Fibroblast of lung (primary cell): ENCODE measurements around the gene UXS1.

ENCODE experiments used
- EZH2 ChIP-seq: IDR thresholded peaks from 2 replicates; pipeline ENCODE4 v1.5.1; 2012; ENCODE audit warnings: low read length, control low read depth, mild to moderate bottlenecking; ENCODE audit errors: missing control alignments
- TF ChIP-seq, protein P1 (sequence below), 2 donors: IDR thresholded peaks in 1 of 2; conservative IDR thresholded peaks in 1 of 2; 1 replicate in 1 of 2; 2 replicates in 1 of 2; pipeline ENCODE4 v1.5.1; 2011 to 2012; ENCODE audit warnings: low read length in 2 of 2, control low read depth in 1 of 2, inconsistent platforms in 1 of 2, low read depth in 1 of 2, mild to moderate bottlenecking in 1 of 2

DNA sequence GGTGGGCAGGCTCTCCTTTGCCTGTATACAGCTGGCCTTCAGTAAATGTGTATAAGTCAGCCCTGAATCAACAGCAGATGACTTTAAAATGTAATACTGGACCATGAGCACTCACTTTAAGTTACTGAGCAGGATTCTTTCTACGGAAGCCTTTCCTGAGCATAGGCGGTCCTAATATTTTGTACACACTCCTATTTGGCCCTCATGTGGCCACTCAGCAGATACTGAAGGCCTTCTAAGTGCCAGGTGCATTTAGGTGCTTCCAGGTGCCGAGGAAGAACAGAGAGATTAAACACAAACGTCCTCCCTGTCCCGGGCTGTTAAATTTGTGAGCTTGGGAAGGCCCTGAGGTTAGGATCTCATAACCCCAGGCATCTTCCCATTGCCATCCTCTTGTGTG lies 27.0 kb downstream of the UXS1 start:
- TF ChIP-seq, protein P1, sequence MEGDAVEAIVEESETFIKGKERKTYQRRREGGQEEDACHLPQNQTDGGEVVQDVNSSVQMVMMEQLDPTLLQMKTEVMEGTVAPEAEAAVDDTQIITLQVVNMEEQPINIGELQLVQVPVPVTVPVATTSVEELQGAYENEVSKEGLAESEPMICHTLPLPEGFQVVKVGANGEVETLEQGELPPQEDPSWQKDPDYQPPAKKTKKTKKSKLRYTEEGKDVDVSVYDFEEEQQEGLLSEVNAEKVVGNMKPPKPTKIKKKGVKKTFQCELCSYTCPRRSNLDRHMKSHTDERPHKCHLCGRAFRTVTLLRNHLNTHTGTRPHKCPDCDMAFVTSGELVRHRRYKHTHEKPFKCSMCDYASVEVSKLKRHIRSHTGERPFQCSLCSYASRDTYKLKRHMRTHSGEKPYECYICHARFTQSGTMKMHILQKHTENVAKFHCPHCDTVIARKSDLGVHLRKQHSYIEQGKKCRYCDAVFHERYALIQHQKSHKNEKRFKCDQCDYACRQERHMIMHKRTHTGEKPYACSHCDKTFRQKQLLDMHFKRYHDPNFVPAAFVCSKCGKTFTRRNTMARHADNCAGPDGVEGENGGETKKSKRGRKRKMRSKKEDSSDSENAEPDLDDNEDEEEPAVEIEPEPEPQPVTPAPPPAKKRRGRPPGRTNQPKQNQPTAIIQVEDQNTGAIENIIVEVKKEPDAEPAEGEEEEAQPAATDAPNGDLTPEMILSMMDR (conservative IDR thresholded peaks at IDR 0.05 in 1 of 2, IDR thresholded peaks at IDR 0.05 in 1 of 2; ENCODE audit: low read depth in 1 of 2, low read length in 2 of 2): no peak
- TF ChIP-seq EZH2: no peak
